Liver (tissue), 3 donors: ENCODE results near the gene BRIP1.

Experiments
- EGR1 ChIP-seq, 2 donors: IDR thresholded peaks; 2 replicates each; pipeline ENCODE4 v1.6.1; 2016 to 2018; ENCODE audit warnings: antibody characterized with exemption in 2 of 2, low read depth in 2 of 2
- GABPA ChIP-seq, 2 donors: IDR thresholded peaks in 1 of 2; conservative IDR thresholded peaks in 1 of 2; 2 replicates each; pipeline ENCODE4 v1.6.1; 2016; ENCODE audit warnings: antibody characterized with exemption in 2 of 2, mild to moderate bottlenecking in 1 of 2, moderate library complexity in 1 of 2
- JUND ChIP-seq, 2 donors: IDR thresholded peaks; 2 replicates each; pipeline ENCODE4 v1.6.1; 2016; ENCODE audit warnings: antibody characterized with exemption in 2 of 2
- RAD21 ChIP-seq, 2 donors: IDR thresholded peaks; 2 replicates each; pipeline ENCODE4 v1.6.1; 2016; ENCODE audit warnings: antibody characterized with exemption in 2 of 2, mild to moderate bottlenecking in 2 of 2
- TAF1 ChIP-seq: conservative IDR thresholded peaks from 2 replicates; pipeline ENCODE4 v1.6.1; 2016; ENCODE audit warnings: antibody characterized with exemption, mild to moderate bottlenecking
- YY1 ChIP-seq: IDR thresholded peaks from 2 replicates; pipeline ENCODE4 v1.6.1; 2016; ENCODE audit warnings: antibody characterized with exemption, mild to moderate bottlenecking
- TF ChIP-seq, protein P1 (sequence below): fragments of 150-350 bp; IDR thresholded peaks from 2 replicates; pipeline ENCODE4 v1.5.1; 2017; ENCODE audit warnings: improper control_type of control experiment, low read depth, low read length; ENCODE audit not compliant: missing input control
- TF ChIP-seq, protein P2 (sequence below): IDR thresholded peaks from 2 replicates; pipeline ENCODE4 v1.6.1; 2016; ENCODE audit warnings: antibody characterized with exemption
- TF ChIP-seq, protein P3 (sequence below): IDR thresholded peaks from 2 replicates; pipeline ENCODE4 v1.6.1; 2016; ENCODE audit warnings: antibody characterized with exemption, mild to moderate bottlenecking
- donor health status: healthy.
- donor health status: healthy.

DNA sequence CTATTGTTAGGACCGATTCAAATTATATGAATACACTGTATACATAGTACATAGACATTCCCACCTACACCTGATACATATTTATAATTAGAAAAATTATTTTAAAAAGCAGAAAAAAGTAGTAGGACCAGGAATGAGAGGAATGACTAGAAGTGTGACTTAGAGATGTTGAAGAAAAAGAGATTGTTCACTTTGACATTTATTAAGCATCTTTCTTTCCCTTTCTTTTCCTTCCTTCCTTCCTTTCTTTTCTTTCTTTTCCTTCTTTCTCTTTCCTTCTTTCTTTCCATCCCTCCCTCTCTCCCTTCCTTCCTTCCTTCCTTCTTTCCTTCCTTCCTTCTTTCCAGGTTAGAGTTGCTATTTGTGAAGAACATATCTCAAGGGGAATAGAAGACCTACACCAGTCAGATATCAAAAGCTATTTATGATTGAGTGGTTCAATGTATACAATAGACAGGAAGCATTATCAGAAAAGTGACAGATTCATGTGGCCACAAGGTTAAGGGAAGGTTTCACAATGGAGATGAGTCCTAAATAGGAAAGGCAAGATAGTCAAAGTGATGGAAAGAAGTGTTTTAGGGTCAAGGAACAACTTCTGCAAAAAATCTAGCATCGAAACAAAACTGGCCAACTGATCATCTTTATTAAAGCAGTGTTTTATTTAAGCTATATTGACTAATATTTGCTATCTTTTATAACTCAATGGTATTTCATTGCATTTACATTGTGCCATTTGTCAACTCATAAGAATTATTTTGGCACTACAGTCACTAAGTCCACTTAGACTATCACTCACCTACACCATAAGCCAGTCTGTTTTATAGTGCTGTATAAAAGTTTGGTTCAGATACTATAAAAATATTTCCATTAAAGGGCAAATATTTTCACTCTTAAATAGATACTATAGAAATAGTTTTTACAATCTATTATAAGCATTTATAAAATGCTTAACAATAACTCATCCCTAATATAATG lies 218.2 kb downstream of the BRIP1 start:
- TF ChIP-seq, protein P1, sequence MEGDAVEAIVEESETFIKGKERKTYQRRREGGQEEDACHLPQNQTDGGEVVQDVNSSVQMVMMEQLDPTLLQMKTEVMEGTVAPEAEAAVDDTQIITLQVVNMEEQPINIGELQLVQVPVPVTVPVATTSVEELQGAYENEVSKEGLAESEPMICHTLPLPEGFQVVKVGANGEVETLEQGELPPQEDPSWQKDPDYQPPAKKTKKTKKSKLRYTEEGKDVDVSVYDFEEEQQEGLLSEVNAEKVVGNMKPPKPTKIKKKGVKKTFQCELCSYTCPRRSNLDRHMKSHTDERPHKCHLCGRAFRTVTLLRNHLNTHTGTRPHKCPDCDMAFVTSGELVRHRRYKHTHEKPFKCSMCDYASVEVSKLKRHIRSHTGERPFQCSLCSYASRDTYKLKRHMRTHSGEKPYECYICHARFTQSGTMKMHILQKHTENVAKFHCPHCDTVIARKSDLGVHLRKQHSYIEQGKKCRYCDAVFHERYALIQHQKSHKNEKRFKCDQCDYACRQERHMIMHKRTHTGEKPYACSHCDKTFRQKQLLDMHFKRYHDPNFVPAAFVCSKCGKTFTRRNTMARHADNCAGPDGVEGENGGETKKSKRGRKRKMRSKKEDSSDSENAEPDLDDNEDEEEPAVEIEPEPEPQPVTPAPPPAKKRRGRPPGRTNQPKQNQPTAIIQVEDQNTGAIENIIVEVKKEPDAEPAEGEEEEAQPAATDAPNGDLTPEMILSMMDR = no peak
- TF ChIP-seq GABPA (IDR thresholded peaks at IDR 0.05 in 1 of 2, conservative IDR thresholded peaks at IDR 0.05 in 1 of 2) (no peak), YY1 (no peak), TAF1 (no peak), JUND (IDR thresholded peaks at IDR 0.05) (no peak), RAD21 (IDR thresholded peaks at IDR 0.05) (no peak), EGR1 (IDR thresholded peaks at IDR 0.05; ENCODE audit: low read depth in 2 of 2) (no peak)
- TF ChIP-seq, protein P2, sequence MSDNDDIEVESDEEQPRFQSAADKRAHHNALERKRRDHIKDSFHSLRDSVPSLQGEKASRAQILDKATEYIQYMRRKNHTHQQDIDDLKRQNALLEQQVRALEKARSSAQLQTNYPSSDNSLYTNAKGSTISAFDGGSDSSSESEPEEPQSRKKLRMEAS = no peak
- TF ChIP-seq, protein P3, sequence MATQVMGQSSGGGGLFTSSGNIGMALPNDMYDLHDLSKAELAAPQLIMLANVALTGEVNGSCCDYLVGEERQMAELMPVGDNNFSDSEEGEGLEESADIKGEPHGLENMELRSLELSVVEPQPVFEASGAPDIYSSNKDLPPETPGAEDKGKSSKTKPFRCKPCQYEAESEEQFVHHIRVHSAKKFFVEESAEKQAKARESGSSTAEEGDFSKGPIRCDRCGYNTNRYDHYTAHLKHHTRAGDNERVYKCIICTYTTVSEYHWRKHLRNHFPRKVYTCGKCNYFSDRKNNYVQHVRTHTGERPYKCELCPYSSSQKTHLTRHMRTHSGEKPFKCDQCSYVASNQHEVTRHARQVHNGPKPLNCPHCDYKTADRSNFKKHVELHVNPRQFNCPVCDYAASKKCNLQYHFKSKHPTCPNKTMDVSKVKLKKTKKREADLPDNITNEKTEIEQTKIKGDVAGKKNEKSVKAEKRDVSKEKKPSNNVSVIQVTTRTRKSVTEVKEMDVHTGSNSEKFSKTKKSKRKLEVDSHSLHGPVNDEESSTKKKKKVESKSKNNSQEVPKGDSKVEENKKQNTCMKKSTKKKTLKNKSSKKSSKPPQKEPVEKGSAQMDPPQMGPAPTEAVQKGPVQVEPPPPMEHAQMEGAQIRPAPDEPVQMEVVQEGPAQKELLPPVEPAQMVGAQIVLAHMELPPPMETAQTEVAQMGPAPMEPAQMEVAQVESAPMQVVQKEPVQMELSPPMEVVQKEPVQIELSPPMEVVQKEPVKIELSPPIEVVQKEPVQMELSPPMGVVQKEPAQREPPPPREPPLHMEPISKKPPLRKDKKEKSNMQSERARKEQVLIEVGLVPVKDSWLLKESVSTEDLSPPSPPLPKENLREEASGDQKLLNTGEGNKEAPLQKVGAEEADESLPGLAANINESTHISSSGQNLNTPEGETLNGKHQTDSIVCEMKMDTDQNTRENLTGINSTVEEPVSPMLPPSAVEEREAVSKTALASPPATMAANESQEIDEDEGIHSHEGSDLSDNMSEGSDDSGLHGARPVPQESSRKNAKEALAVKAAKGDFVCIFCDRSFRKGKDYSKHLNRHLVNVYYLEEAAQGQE = no peak
